HepG2 (cell line): Measurements from ENCODE around the gene NFYC. TPM values are rescaled to one million over a fixed set of nuclear protein-coding genes. Genes with fewer than 3 reads are reported as not detected.

ENCODE experiments used
- ATAC-seq: fragments of 200-7000 bp; cut with Tn5 transposase; 3 replicates; pipeline ENCODE4 v1.9.1; 2020; ENCODE audit warnings: mild to moderate bottlenecking, moderate library complexity
- BruUV-seq: library from RNA; stranded (reverse); fragments of 400-500 nt; replicated peaks from 2 replicates; lab custom pipeline; 2021; lab: Mats Ljungman, UMichigan
- CTCF ChIA-PET: fragments of 300-600 bp; formaldehyde crosslinking; extraction: SDS; loops from one replicate; lab custom pipeline; 2021; ENCODE audit warnings: low total read pairs, inconsistent platforms, low intra/inter-chr PET ratio; lab: Yijun Ruan, JAX
- POLR2A ChIA-PET: fragments of 350-600 bp; sonication (Branson Sonifier 250); formaldehyde crosslinking; loops from one replicate; lab custom pipeline; 2020; ENCODE audit warnings: antibody characterized with exemption, inconsistent platforms; lab: Yijun Ruan, JAX
- DNase-seq: peaks from one replicate; pipeline ENCODE4 v3.0.0-alpha.2; 2015; ENCODE audit warnings: low spot score
- FAIRE-seq: peaks from 3 replicates; lab custom pipeline; 2011; peaks lifted over from hg19 to GRCh38; lab: Jason Lieb, UNC
- H2AFZ ChIP-seq: one replicate; pipeline ENCODE4 v1.6.1; 2011; ENCODE audit warnings: low read length, inconsistent platforms
- H3K27ac ChIP-seq: fragments of 300-600 bp; 3 replicates; pipeline ENCODE4 v1.8.0; 2011; ENCODE audit warnings: mixed run types, mild to moderate bottlenecking, mixed read lengths, low read length, inconsistent platforms; ENCODE audit not compliant: insufficient read depth; ENCODE audit errors: extremely low read length
- H3K27me3 ChIP-seq, 2 experiments: fragments of 200-600 bp in 1 of 2; 2 replicates in 1 of 2; 3 replicates in 1 of 2; pipeline versions ENCODE4 v1.6.0 to v1.8.0; 2011; ENCODE audit warnings: low read length in 2 of 2, mild to moderate bottlenecking in 2 of 2, moderate library complexity in 2 of 2, inconsistent platforms in 1 of 2; ENCODE audit not compliant: insufficient read depth in 2 of 2, control insufficient read depth in 1 of 2
- H3K36me3 ChIP-seq, 2 experiments: fragments of 200-600 bp in 1 of 2; replicated peaks in 1 of 2; 2 replicates in 1 of 2; 3 replicates in 1 of 2; pipeline versions ENCODE4 v1.5.1 to v1.8.0; 2011; ENCODE audit warnings: low read length in 2 of 2, inconsistent platforms in 1 of 2; ENCODE audit not compliant: insufficient read depth in 2 of 2, control insufficient read depth in 1 of 2
- H3K4me1 ChIP-seq: 2 replicates; pipeline ENCODE4 v1.5.1; 2012; ENCODE audit warnings: low read length, inconsistent platforms; ENCODE audit not compliant: insufficient read depth
- H3K4me2 ChIP-seq: 2 replicates; pipeline ENCODE4 v1.6.0; 2011; ENCODE audit warnings: low read depth, low read length, inconsistent platforms
- H3K4me3 ChIP-seq, 3 experiments: fragments of 200-600 bp in 1 of 3; sonication (generic), shearing (Covaris generic) in 1 of 3; replicated peaks in 1 of 3; 2 replicates each; pipeline ENCODE4 v1.5.1; 2011 to 2016; ENCODE audit warnings: low read length in 3 of 3, inconsistent platforms in 2 of 3, low read depth in 2 of 3, mild to moderate bottlenecking in 2 of 3, control low read depth in 1 of 3, mixed read lengths in 1 of 3; ENCODE audit not compliant: insufficient read depth in 1 of 3
- H3K79me2 ChIP-seq: one replicate; pipeline ENCODE4 v1.6.1; 2011; ENCODE audit warnings: low read length, inconsistent platforms; ENCODE audit not compliant: insufficient read depth
- H3K9ac ChIP-seq: 2 replicates; pipeline ENCODE4 v1.6.0; 2011; ENCODE audit warnings: mild to moderate bottlenecking, low read depth, low read length, inconsistent platforms; ENCODE audit not compliant: insufficient read depth
- H3K9me3 ChIP-seq: 2 replicates; pipeline ENCODE4 v1.5.1; 2012; ENCODE audit warnings: mild to moderate bottlenecking, low read length
- H4K20me1 ChIP-seq: 2 replicates; pipeline ENCODE4 v1.6.0; 2011; ENCODE audit warnings: inconsistent platforms, mild to moderate bottlenecking, low read length, moderate library complexity; ENCODE audit not compliant: insufficient read depth
- ZNF629 ChIP-seq: sonication (generic); formaldehyde crosslinking; conservative IDR thresholded peaks from 2 replicates; pipeline ENCODE4 v1.5.0; 2020; ENCODE audit warnings: missing genetic modification reagents
- WGBS: methylation state at CpG from one replicate; pipeline ENCODE4 v1.1.6; 2017; ENCODE audit warnings: low lambda C conversion rate; 5-methylcytosine and 5-hydroxymethylcytosine counted together
- in situ Hi-C: cut with HindIII; loops from 2 replicates; pipeline ENCODE4 v1.10.0; 2017; ENCODE audit warnings: low pct_unique_long_range_greater_than_20kb; ENCODE audit not compliant: extremely low pct_ligation_motif_present
- intact Hi-C: fragments of 100-400 bp; cut with micrococcal nuclease; formaldehyde crosslinking; loops from one replicate; pipeline ENCODE4 v1.10.0; 2022; ENCODE audit not compliant: unreplicated experiment
- polyA plus RNA-seq, 8 experiments: library from polyadenylated mRNA; depleted of rRNA in 3 of 8; stranded (reverse) in 7 of 8; unstranded in 1 of 8; fragments of >200 nt; fragmentation: Illumina TruSeq in 4 of 8; extraction: Trizol in 4 of 8; gene quantifications; 2 replicates each; pipeline versions ENCODE4 v1.2.1 to v1.2.3, GENCODE V29; 2011 to 2016; ENCODE audit warnings: low read depth in 4 of 8, missing spikeins in 1 of 8, mixed read lengths in 1 of 8; ENCODE audit not compliant: insufficient read depth in 1 of 8
- total RNA-seq, 5 experiments: library from RNA; depleted of rRNA; stranded (reverse); fragments of >200 nt; fragmentation: Illumina TruSeq; extraction: Trizol; gene quantifications; 2 replicates each; pipeline ENCODE4 v1.2.3, GENCODE V29; 2016; ENCODE audit warnings: low read depth in 1 of 5
- TF ChIP-seq, protein P1 (sequence below), 2 experiments: fragments of 450-650 bp in 1 of 2; sonication (generic) in 1 of 2; formaldehyde crosslinking in 1 of 2; IDR thresholded peaks; 2 replicates each; pipeline versions ENCODE4 v1.6.1 to v1.8.0; 2016 to 2022; ENCODE audit warnings: antibody characterized with exemption in 1 of 2, mild to moderate bottlenecking in 1 of 2, missing genetic modification reagents in 1 of 2

NFYC gene
- total and polyA plus RNA-seq, 2 of the 13 experiments (the other 11 are each of a cell fraction or from before 2014, with no cell fraction given): 33.9 to 73.7 TPM

DNA sequence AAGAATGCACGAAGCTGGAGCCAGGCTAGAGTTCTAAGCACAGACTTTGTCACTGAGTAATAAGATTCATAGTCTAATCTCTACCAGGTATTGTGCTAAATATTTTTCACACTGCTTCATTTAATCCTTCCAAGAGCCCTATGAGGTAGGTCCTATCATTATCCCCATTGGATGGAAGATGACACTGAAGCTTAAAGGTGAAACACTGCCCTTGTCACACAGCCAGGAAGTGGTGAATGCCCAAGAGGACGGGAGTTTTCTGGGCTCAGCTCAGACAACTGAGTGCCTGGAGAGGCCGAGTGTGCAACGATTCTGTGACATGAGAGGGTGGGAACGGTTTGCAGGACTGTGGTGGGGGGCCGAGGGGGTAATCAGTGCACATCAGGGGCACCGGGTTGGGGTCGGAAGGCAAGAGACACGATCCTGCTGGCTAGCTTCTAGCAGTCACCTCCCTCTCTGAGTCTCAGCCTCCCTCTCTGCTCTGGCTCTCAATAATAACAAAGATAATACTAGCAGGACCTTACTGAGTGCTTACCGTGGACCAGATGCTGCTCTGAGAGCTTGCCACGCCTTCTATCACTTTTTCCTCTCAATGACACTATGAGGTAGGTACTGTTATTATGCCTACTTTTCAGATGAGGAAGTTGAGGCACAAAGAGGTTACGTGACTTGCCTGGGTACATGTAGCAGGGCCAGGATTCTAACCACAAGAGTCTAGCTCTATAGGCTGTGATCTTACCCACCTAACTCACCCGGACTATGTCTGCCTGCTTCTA lies 104.5 kb downstream of the NFYC start:
- POLR2A ChIA-PET: interaction anchor here (1.0 kb wide), 1 partner anchor 105 kb away, joined by 3 read pairs; the partner anchor contains the start of gene NFYC
- no peak for DNase-seq
- no peaks in the 10 kb centered on the region for H3K79me2 ChIP-seq
- peaks cover 0 to 37% of the 10 kb centered on the region in 2 experiments; a peak in 4 of 5 replicates for H3K27me3 ChIP-seq
- H3K27ac ChIP-seq: no peak overlapping the region
- TF ChIP-seq, protein P1, sequence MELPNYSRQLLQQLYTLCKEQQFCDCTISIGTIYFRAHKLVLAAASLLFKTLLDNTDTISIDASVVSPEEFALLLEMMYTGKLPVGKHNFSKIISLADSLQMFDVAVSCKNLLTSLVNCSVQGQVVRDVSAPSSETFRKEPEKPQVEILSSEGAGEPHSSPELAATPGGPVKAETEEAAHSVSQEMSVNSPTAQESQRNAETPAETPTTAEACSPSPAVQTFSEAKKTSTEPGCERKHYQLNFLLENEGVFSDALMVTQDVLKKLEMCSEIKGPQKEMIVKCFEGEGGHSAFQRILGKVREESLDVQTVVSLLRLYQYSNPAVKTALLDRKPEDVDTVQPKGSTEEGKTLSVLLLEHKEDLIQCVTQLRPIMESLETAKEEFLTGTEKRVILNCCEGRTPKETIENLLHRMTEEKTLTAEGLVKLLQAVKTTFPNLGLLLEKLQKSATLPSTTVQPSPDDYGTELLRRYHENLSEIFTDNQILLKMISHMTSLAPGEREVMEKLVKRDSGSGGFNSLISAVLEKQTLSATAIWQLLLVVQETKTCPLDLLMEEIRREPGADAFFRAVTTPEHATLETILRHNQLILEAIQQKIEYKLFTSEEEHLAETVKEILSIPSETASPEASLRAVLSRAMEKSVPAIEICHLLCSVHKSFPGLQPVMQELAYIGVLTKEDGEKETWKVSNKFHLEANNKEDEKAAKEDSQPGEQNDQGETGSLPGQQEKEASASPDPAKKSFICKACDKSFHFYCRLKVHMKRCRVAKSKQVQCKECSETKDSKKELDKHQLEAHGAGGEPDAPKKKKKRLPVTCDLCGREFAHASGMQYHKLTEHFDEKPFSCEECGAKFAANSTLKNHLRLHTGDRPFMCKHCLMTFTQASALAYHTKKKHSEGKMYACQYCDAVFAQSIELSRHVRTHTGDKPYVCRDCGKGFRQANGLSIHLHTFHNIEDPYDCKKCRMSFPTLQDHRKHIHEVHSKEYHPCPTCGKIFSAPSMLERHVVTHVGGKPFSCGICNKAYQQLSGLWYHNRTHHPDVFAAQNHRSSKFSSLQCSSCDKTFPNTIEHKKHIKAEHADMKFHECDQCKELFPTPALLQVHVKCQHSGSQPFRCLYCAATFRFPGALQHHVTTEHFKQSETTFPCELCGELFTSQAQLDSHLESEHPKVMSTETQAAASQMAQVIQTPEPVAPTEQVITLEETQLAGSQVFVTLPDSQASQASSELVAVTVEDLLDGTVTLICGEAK (IDR thresholded peaks at IDR 0.05): no peak
- TF ChIP-seq, protein P1 (CRISPR knock-in tag; IDR thresholded peaks at IDR 0.05): no peak
- 0 out of 2 replicates have a peak, but pooled peaks have one; percentile 34 for TF ChIP-seq ZNF629 (CRISPR knock-in tag)
- TF ChIP-seq, all 625 proteins: peak for 1
- Histone ChIP-seq H3K9me3 (no peaks in the 10 kb centered on the region), H4K20me1 (no peaks in the 10 kb centered on the region), H3K36me3 (no peaks in the 10 kb centered on the region), H3K4me2 (peak overlapping the region; percentile 49), H3K4me3 (no peak overlapping the region), H3K4me1 (peaks cover 33% of the 10 kb centered on the region), H3K9ac (no peak overlapping the region), H2AFZ (no peak overlapping the region)
- BruUV-seq: no TSS peak
- in situ Hi-C loops: no loop called here
- intact Hi-C loops: loop anchor here (10.0 kb wide), 1 partner anchor 49 kb away; no protein-coding TSS in a partner anchor
- FAIRE-seq (peak; percentile 34), ATAC-seq (peak; percentile 42)
- CTCF ChIA-PET: no interaction called here
- WGBS: 30% methylated on average over 7 of the region's 13 CpGs
